GM18873 (cell line): ENCODE data around the gene NDST1.

Experiments used
- ATAC-seq: cut with Tn5 transposase; IDR thresholded peaks from one replicate; pipeline ENCODE4 v1.9.1; 2021; ENCODE audit warnings: mild to moderate bottlenecking, moderate library complexity, moderate number of reproducible peaks; ENCODE audit not compliant: unreplicated experiment, low FRiP score

NDST1 gene

GRCh38 chr5:150561571-150562275 is 53.8 kb downstream of the NDST1 start:
- ATAC-seq, result no peak

- ATAC-seq, result no peak
These were observed 54.9 kb downstream of the NDST1 start for GRCh38 chr5:150562832-150563231.

GRCh38 chr5:150565868-150566267 is 57.9 kb downstream of the NDST1 start:
- ATAC-seq, result no peak

GRCh38 chr5:150567031-150567717 is 59.2 kb downstream of the NDST1 start:
- no peak for ATAC-seq

GRCh38 chr5:150568663-150569062 is 60.7 kb downstream of the NDST1 start:
- no peak for ATAC-seq

GRCh38 chr5:150570333-150570732 is 62.4 kb downstream of the NDST1 start:
- ATAC-seq, result no peak

GRCh38 chr5:150571836-150572235 is 63.9 kb downstream of the NDST1 start:
- no peak for ATAC-seq

GRCh38 chr5:150573216-150573615 is 65.3 kb downstream of the NDST1 start:
- ATAC-seq, result no peak

- ATAC-seq, result no peak
These were observed 66.2 kb downstream of the NDST1 start for GRCh38 chr5:150573867-150574817.

GRCh38 chr5:150574818-150575547 is 67.1 kb downstream of the NDST1 start:
- no peak for ATAC-seq

GRCh38 chr5:150575745-150576448 is 68.0 kb downstream of the NDST1 start:
- no peak for ATAC-seq

- no peak for ATAC-seq
These were observed 68.6 kb downstream of the NDST1 start for GRCh38 chr5:150576449-150576949.

- no peak for ATAC-seq
These were observed 69.6 kb downstream of the NDST1 start for GRCh38 chr5:150577378-150578139.

- ATAC-seq, result no peak
These were observed 71.0 kb downstream of the NDST1 start for GRCh38 chr5:150578781-150579461.

- no peak for ATAC-seq
These were observed 71.8 kb downstream of the NDST1 start for GRCh38 chr5:150579462-150580400.

GRCh38 chr5:150580917-150581316 is 73.0 kb downstream of the NDST1 start:
- ATAC-seq, result no peak
